ENCODE measurements around the gene PTGFRN.

PTGFRN gene

GRCh38 chr1:116889380-116889779 lies 20.3 kb upstream of the PTGFRN start:
- no peak for DNase-seq (ENCODE audit: low read depth)

- DNase-seq (ENCODE audit: low read depth) = no peak
Observed at GRCh38 chr1:116891396-116892079, 18.2 kb upstream of the PTGFRN start.

- no peak for DNase-seq (ENCODE audit: low read depth)
Observed at GRCh38 chr1:116895073-116895472, 14.6 kb upstream of the PTGFRN start.

DNA sequence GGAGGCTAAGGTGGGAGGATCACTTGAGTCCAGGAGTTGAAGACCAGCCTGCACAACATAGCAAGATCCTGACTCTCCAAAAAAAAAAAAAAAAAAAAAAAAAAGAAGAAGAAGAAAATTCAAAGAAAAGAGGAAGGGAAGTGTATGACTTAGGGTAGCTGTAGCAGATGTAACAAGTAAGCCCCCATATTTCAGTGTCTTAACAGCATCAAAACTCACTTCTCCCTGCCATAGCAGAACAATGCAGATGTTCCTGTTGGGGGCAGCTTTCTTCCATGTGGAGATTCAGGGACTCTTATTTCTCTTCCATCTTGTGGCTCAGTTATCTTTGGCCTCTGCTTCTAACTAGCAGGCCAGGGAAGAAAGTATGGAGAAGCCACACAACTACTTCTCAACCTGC lies 10.2 kb upstream of the PTGFRN start:
- DNase-seq (ENCODE audit: low read depth) = no peak

- DNase-seq (ENCODE audit: low read depth) = no peak
Observed at GRCh38 chr1:116900471-116901365, 9.0 kb upstream of the PTGFRN start.

DNA sequence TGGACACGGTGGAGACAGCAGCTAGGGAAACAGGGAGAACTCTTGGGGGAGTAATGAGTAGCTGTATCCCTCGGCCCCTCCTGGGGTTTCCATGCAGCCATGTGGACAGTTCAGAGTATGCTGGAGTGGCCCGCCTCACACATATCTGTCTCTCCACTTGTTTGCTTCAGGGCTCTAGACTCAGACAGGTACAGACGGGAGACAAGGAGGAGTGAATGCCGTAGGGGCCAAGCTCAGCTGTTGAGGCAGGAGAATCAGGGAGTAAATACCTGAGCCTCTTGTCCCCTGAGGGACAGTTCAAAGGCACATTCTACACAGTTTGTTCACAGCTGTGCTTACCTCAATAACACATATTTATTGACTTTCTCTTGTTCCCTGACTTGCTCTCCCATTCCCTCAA lies 7.7 kb upstream of the PTGFRN start:
- DNase-seq (ENCODE audit: low read depth) = no peak

DNA sequence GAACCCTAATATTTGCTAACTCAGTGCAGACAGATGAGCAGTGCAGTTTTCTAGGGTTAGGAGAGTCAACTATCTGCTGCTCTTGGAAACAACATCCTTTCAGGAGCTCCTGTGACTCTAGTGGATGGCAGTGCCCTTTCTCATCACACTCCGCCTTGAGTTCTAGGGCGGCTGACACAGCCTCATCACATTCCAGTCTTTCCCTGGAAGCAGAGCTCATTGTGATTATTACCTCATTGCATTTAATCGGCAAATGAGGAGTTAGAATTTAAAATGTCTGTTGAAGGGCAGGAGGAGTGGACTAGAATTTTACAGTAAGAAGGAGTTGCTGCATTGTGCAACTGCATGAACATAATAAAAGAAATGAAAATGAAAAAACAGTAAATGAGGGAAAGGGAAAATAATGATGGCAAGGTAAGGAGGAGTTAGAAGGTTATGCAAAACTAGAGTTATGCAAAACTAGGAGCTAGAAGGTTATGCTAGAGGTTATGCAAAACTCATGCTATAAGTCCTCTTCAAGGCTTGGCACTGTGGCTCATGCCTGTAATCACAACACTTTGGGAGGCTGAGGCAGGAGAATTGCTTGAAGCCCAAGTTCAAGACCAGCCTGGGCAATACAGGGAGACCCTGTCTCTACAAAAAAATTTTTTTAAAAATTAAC lies 6.9 kb upstream of the PTGFRN start:
- DNase-seq (ENCODE audit: low read depth) = no peak

- DNase-seq (ENCODE audit: low read depth) = no peak
Observed at GRCh38 chr1:116904791-116905320, 4.9 kb upstream of the PTGFRN start.

DNA sequence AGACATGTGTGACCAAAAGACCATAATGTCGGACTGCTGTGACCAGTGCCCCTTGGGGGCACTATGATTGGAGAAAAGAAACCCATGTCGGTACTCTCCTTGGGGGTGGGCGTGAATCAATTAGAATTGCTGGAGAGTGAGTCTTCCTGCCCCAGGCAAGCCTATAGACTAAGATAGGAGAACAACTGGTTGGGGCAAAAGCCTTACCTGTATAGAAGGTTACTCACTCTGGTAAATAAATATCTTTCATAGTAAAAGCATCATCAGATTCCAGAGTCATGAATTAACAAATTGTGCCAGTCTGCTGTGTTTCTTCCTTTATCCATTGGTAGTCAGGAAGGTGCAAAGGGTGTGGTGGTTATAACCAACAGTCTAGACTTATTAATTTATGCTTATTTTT lies 2.9 kb upstream of the PTGFRN start:
- DNase-seq (ENCODE audit: low read depth) = no peak

- no peak for DNase-seq (ENCODE audit: low read depth)
Observed at GRCh38 chr1:116907351-116907750, 2.4 kb upstream of the PTGFRN start.

- DNase-seq (ENCODE audit: low read depth) = no peak
Observed at GRCh38 chr1:116908266-116908665, 1.4 kb upstream of the PTGFRN start.

GRCh38 chr1:116908820-116909511 lies 750 bp upstream of the PTGFRN start:
- no peak for DNase-seq (ENCODE audit: low read depth)

- DNase-seq (ENCODE audit: low read depth) = peak; percentile 40
Observed at GRCh38 chr1:116910379-116911187, 867 bp downstream of the PTGFRN start.

GRCh38 chr1:116911188-116911553 lies 1.5 kb downstream of the PTGFRN start:
- DNase-seq (ENCODE audit: low read depth) = no peak

DNA sequence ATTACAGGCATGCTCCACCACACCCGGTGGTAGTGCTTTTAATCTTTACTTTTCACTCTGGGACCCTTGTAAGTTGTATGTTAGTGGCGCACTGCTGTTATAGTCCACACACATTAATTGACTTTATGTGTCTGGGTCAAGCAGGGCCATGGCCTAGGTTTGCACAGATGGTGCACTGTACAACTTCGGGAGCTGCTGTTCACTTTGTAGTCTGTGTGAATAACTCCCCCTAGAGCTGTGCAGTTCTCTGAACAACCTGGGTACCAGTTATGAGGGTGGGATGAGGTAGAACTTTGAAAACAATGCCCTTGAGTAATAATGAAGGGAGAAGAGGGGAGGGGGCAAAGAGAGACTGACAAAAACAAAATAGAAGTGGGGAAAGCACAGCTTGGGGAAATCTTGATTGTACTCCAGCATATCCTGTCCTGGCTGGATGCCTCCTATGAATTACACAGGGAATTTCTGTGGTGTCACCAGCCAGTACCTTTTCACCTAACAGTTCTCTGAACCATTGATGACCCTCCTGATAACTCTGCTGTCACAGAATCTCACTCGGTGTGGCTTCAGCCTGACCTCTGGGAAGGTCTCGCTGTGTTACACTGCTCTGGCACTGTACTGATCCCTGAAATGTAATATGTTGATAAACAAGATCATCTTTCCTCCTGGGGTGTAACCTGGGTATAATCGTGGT lies 2.2 kb downstream of the PTGFRN start:
- DNase-seq (ENCODE audit: low read depth) = no peak

GRCh38 chr1:116912846-116913245 lies 3.1 kb downstream of the PTGFRN start:
- no peak for DNase-seq (ENCODE audit: low read depth)

DNA sequence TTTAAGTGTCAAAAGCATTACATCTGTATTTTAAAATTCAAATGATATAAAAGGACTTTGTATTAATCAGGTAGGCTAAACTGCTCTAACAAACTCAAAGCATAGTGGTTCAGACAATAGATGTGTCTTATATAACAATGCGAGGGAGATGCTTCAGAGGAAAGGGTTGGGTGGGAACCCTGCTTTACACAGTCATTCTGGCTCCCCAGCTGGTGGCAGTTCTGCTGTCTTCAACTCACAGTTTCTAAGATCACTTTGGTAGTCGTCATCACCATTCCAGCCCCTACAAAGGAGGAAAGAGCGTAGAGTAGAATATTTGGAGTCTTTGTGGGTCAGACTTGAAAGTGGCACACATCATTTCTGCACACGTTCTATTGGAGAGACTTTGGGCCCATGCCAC lies 4.2 kb downstream of the PTGFRN start:
- no peak for DNase-seq (ENCODE audit: low read depth)

DNA sequence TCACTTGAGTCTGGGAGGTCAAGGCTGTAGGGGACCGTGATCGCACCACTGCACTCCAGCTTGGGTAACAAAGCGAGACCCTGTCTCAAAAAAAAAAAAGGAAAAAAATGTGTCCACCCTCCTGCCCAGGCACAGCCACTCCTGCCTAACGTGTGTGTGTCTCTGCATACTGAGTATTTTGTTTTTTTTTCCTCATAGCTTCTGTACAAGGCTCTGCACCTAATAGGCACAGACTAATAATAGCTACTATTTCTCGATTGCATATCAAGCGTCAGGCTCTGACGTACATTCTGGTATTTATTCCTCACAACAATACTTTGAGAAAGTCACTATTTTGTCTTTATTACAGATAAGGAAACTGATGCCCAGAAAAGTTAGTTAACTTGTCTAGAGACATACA lies 5.0 kb downstream of the PTGFRN start:
- DNase-seq (ENCODE audit: low read depth) = no peak

DNA sequence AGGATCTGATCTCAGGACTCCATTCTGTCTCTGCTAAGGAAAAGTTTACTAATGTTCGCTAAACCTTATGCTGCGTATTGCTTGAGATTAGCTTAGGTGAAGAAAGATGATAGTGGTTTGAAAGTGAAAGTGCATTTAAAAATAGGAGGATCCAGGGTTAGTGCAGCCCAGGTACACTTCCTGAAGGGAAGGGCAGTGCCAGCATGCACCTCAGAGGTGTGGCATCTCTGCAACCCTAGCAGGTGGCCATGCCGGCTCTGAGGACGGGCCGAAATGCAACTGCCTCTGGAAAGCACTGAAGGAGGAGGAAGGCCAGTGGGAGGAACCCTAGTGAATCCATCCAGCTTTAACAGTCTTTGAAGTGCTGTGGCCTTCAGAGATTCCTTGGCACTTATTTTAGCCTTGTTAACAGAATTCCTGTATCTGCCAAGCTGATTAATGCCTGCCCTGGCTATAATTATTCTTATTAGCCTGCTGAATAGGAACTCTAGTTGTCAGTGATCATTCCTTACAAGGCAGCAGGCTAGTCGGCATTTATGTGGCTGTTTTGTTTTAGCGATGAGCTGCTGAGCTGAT lies 5.5 kb downstream of the PTGFRN start:
- DNase-seq (ENCODE audit: low read depth) = no peak

DNA sequence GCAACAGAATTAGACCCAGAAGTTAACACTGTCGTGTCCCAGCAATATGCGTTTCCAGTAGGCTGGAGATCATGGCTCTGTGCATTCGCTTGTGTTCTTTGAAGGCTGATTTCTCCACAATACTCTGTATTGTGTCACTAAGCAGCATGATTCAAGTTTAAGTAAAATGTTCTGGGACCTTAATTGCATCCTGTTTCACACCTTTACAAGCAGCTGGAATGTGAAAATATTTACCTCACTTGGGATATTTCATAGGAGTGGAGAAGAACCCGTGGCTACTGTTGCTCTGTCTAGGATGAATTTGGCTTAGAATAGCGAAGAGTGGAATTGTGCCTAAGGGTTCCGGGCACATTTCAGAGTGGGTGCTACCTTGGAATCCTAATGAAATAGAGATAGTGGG lies 6.3 kb downstream of the PTGFRN start:
- DNase-seq (ENCODE audit: low read depth) = no peak
